Measurements from ENCODE around the gene PRKRIP1. TPM values are rescaled to one million over a fixed set of nuclear protein-coding genes. Genes with fewer than 3 reads are reported as not detected.

The PRKRIP1 gene
- total RNA-seq, 1 experiment from 2014 or later: 20.9 TPM

Other genes starting within 250 kb of the PRKRIP1 start
- gene SH2B2, start 109.5 kb upstream of the PRKRIP1 start, total RNA-seq (2014; rRNA removed; shearing (Covaris generic)): 1.8 and 3.3 TPM in 2 replicates
- not detected in 2 replicates for gene SPDYE6, start 39.9 kb upstream of the PRKRIP1 start, total RNA-seq (2014; rRNA removed; shearing (Covaris generic))
- gene ORAI2, start 37.2 kb downstream of the PRKRIP1 start, total RNA-seq (2014; rRNA removed; shearing (Covaris generic)): 35.9 and 37.3 TPM in 2 replicates
- gene ALKBH4, start 68.5 kb downstream of the PRKRIP1 start, total RNA-seq (2014; rRNA removed; shearing (Covaris generic)): 45.7 and 52.7 TPM in 2 replicates
- 30.6 and 42.1 TPM in 2 replicates for gene LRWD1, start 68.6 kb downstream of the PRKRIP1 start, total RNA-seq (2014; rRNA removed; shearing (Covaris generic))
- 42.0 and 53.2 TPM in 2 replicates for gene POLR2J, start 82.6 kb downstream of the PRKRIP1 start, total RNA-seq (2014; rRNA removed; shearing (Covaris generic))
- 0.83 and 2.6 TPM in 2 replicates for gene RASA4B, start 121.4 kb downstream of the PRKRIP1 start, total RNA-seq (2014; rRNA removed; shearing (Covaris generic))
- gene UPK3BL2, start 147.3 kb downstream of the PRKRIP1 start, total RNA-seq (2014; rRNA removed; shearing (Covaris generic)): 0.15 TPM in 1 of 2 replicates, not detected in the other
- not detected in 2 replicates for gene SPDYE2, start 154.9 kb downstream of the PRKRIP1 start, total RNA-seq (2014; rRNA removed; shearing (Covaris generic))
- gene POLR2J3, start 176.2 kb downstream of the PRKRIP1 start, total RNA-seq (2014; rRNA removed; shearing (Covaris generic)): 4.9 and 11.9 TPM in 2 replicates
- 3.4 and 10.3 TPM in 2 replicates for gene RASA4, start 220.4 kb downstream of the PRKRIP1 start, total RNA-seq (2014; rRNA removed; shearing (Covaris generic))
- gene UPK3BL1, start 246.4 kb downstream of the PRKRIP1 start, total RNA-seq (2014; rRNA removed; shearing (Covaris generic)): 0.27 and 7.2 TPM in 2 replicates

Data from H4 (cell line).